Adrenal gland (tissue), 5 donors: ENCODE results near the gene SUSD1.

ENCODE experiments used
- POLR2A ChIP-seq, 2 donors: fragments of 450-650 bp; IDR thresholded peaks; one replicate each; pipeline ENCODE4 v1.6.1; 2017; ENCODE audit warnings: antibody characterized with exemption in 2 of 2, mild to moderate bottlenecking in 2 of 2, moderate library complexity in 1 of 2
- TF ChIP-seq, protein P1 (sequence below), 6 experiments: fragments of 450-650 bp in 4 of 6; fragments of 200-600 bp in 2 of 6; sonication (generic) in 1 of 6; IDR thresholded peaks; 1 replicate in 5 of 6; 2 replicates in 1 of 6; pipeline versions ENCODE4 v1.5.1 to v1.8.0; 2016 to 2021; ENCODE audit warnings: antibody characterized with exemption in 6 of 6, mild to moderate bottlenecking in 2 of 6, moderate library complexity in 1 of 6
- donor health status: DM: no; HTN: no; CAD: no.

- TF ChIP-seq, protein P1, sequence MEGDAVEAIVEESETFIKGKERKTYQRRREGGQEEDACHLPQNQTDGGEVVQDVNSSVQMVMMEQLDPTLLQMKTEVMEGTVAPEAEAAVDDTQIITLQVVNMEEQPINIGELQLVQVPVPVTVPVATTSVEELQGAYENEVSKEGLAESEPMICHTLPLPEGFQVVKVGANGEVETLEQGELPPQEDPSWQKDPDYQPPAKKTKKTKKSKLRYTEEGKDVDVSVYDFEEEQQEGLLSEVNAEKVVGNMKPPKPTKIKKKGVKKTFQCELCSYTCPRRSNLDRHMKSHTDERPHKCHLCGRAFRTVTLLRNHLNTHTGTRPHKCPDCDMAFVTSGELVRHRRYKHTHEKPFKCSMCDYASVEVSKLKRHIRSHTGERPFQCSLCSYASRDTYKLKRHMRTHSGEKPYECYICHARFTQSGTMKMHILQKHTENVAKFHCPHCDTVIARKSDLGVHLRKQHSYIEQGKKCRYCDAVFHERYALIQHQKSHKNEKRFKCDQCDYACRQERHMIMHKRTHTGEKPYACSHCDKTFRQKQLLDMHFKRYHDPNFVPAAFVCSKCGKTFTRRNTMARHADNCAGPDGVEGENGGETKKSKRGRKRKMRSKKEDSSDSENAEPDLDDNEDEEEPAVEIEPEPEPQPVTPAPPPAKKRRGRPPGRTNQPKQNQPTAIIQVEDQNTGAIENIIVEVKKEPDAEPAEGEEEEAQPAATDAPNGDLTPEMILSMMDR (IDR thresholded peaks at IDR 0.05) = no peak
- no peak for TF ChIP-seq POLR2A (IDR thresholded peaks at IDR 0.05)
Observed at GRCh38 chr9:112041536-112042243, 133.4 kb downstream of the SUSD1 start.
